GM21529 (cell line): Measurements from ENCODE around the gene TNNI3K.

ENCODE experiments used
- ATAC-seq: cut with Tn5 transposase; IDR thresholded peaks from one replicate; pipeline ENCODE4 v1.9.1; 2021; ENCODE audit not compliant: unreplicated experiment

Gene TNNI3K

GRCh38 chr1:74280642-74281396 lies 45.6 kb downstream of the TNNI3K start:
- no peak for ATAC-seq

GRCh38 chr1:74286414-74286813 lies 51.2 kb downstream of the TNNI3K start:
- no peak for ATAC-seq

GRCh38 chr1:74314438-74314837 lies 79.3 kb downstream of the TNNI3K start:
- ATAC-seq = no peak

- ATAC-seq = no peak
These were observed 81.1 kb downstream of the TNNI3K start for GRCh38 chr1:74316302-74316701.

- peak; percentile 52 for ATAC-seq
These were observed 82.5 kb downstream of the TNNI3K start for GRCh38 chr1:74317663-74318062.

GRCh38 chr1:74323937-74324473 lies 88.8 kb downstream of the TNNI3K start:
- ATAC-seq = no peak

- no peak for ATAC-seq
These were observed 89.7 kb downstream of the TNNI3K start for GRCh38 chr1:74324684-74325448.

- no peak for ATAC-seq
These were observed 93.7 kb downstream of the TNNI3K start for GRCh38 chr1:74328851-74329250.

GRCh38 chr1:74333244-74333643 lies 98.1 kb downstream of the TNNI3K start:
- no peak for ATAC-seq

- ATAC-seq = no peak
These were observed 99.0 kb downstream of the TNNI3K start for GRCh38 chr1:74334147-74334546.

GRCh38 chr1:74340656-74341055 lies 105.5 kb downstream of the TNNI3K start:
- ATAC-seq = no peak

- ATAC-seq = no peak
These were observed 106.6 kb downstream of the TNNI3K start for GRCh38 chr1:74341702-74342339.

- ATAC-seq = no peak
These were observed 108.0 kb downstream of the TNNI3K start for GRCh38 chr1:74343216-74343615.

- ATAC-seq = no peak
These were observed 109.2 kb downstream of the TNNI3K start for GRCh38 chr1:74344387-74344786.

- no peak for ATAC-seq
These were observed 121.3 kb downstream of the TNNI3K start for GRCh38 chr1:74356493-74356892.

- no peak for ATAC-seq
These were observed 122.0 kb downstream of the TNNI3K start for GRCh38 chr1:74357150-74357549.

GRCh38 chr1:74357756-74358155 lies 122.6 kb downstream of the TNNI3K start:
- no peak for ATAC-seq

GRCh38 chr1:74362691-74363090 lies 127.5 kb downstream of the TNNI3K start:
- ATAC-seq = no peak

- ATAC-seq = no peak
These were observed 128.0 kb downstream of the TNNI3K start for GRCh38 chr1:74363220-74363619.

- ATAC-seq = no peak
These were observed 132.1 kb downstream of the TNNI3K start for GRCh38 chr1:74367175-74367813.

- no peak for ATAC-seq
These were observed 133.1 kb downstream of the TNNI3K start for GRCh38 chr1:74368335-74368734.
